Activated CD8-positive, alpha-beta T cell treated with anti-CD3 and anti-CD28 coated beads, Interleukin-2, amount 10 ng/mL, durations not matched to agents 7 days and 5 days (primary cell): ENCODE results near the gene RIMBP2. TPM values are rescaled to one million over a fixed set of nuclear protein-coding genes. Genes with fewer than 3 reads are reported as not detected.

Source experiments
- ATAC-seq: fragments of 150-1000 bp; cut with Tn5 transposase; one replicate; pipeline ENCODE4 v1.10.0; 2021; ENCODE audit warnings: moderate library complexity
- CTCF ChIA-PET: fragments of 350-600 bp; sonication (Branson Sonifier 250); formaldehyde crosslinking; loops from one replicate; lab custom pipeline; 2021; ENCODE audit warnings: antibody characterized with exemption; lab: Charles Lee
- POLR2A ChIA-PET: fragments of 350-600 bp; sonication (Branson Sonifier 250); formaldehyde crosslinking; loops from one replicate; lab custom pipeline; 2021; ENCODE audit warnings: antibody characterized with exemption; lab: Charles Lee
- DNase-seq: peaks from one replicate; pipeline ENCODE4 v3.0.0-alpha.2; 2020
- H3K27ac Mint-ChIP-seq: one replicate; pipeline ENCODE4 v1.8.0; 2021; ENCODE audit warnings: mild to moderate bottlenecking, mixed read lengths
- H3K27me3 Mint-ChIP-seq: one replicate; pipeline ENCODE4 v1.8.0; 2021; ENCODE audit warnings: low read depth, mixed read lengths
- H3K36me3 Mint-ChIP-seq: one replicate; pipeline ENCODE4 v1.8.0; 2021; ENCODE audit warnings: low read depth, mixed read lengths
- H3K4me1 Mint-ChIP-seq: one replicate; pipeline ENCODE4 v1.8.0; 2021; ENCODE audit warnings: low read depth, mixed read lengths
- H3K4me3 Mint-ChIP-seq: one replicate; pipeline ENCODE4 v1.8.0; 2021; ENCODE audit warnings: mild to moderate bottlenecking, mixed read lengths
- H3K9me3 Mint-ChIP-seq: one replicate; pipeline ENCODE4 v1.8.0; 2022; ENCODE audit warnings: mixed read lengths; ENCODE audit not compliant: insufficient read depth
- total RNA-seq, 2 experiments: library from RNA; stranded (reverse); gene quantifications; one replicate each; pipeline ENCODE4 v1.2.3, GENCODE V29; 2021

The RIMBP2 gene
- total RNA-seq, 2 experiments from 2014 or later: not detected

DNA sequence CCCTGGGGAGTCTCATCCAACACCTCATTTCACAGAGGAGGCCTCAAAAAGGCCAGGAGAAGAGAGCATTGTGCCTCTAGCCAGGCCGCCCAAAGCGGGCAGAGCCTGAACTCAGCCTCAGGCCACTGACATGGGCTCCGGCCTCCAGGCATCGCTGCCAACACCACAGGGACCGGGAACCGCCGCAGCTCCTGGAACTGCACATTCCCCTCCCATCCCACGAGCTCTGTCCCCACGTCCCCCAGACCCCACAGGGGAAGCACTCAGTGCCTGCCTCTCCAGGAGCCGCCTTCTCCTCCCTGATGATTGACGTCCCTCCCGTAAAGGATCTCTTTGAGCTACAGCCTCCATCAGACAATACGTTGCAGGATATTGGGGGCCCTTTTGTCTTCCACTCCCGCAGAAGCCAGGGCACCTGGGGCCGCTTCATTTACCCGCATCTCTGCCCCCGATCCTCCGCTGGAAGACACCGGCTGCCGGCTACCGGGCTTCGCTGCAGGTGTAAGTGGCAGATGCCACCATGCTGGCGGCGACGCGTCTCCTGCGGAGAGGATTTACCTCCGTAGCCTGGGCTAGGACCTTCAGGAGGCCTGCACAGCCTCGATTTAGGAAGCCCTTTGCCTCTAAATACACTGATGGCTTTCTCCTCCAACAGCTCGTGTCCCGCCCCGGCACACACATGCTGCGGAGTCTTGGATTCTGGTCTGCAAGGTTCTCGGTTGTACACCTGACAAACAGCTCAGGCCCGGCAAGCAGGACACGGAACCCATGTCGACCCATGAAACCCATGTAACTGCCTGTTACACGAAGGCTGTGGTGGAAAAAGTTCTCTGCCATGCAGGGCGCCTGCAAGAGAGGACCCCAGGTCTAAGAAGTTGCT lies 104.8 kb downstream of the RIMBP2 start:
- H3K9me3 Mint-ChIP-seq: no peaks in the 10 kb centered on the region
- POLR2A ChIA-PET: no interaction called here

DNA sequence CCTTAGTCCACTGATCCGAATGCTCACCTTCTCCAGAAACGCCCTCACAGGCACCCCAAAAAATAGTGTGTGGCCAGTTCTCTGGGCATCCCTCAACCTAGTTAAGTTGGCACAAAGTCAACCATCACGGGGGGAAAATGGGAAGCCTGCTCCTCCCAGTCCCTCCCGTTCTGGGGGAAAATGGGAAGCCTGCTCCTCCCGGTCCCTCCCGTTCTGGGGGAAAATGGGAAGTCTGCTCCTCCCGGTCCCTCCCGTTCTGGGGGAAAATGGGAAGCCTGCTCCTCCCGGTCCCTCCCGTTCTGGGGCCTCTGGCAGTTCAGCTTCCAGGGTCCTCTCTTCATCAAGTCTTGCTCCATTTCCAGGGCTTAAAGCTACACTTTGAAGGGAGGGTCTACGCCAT lies 106.1 kb downstream of the RIMBP2 start:
- no peak for ATAC-seq
- no peaks in the 10 kb centered on the region for H3K36me3 Mint-ChIP-seq
- CTCF ChIA-PET: no interaction called here
- H3K4me1 Mint-ChIP-seq: no peaks in the 10 kb centered on the region
- no peaks in the 10 kb centered on the region for H3K27me3 Mint-ChIP-seq
- no peak for DNase-seq
- H3K27ac Mint-ChIP-seq: no peak overlapping the region
- H3K4me3 Mint-ChIP-seq: no peak overlapping the region
- POLR2A ChIA-PET: no interaction called here
- no peaks in the 10 kb centered on the region for H3K9me3 Mint-ChIP-seq

More for the DNA sequence above, 104.8 kb downstream of the RIMBP2 start:
- Mint-ChIP-seq H3K4me3 (no peak overlapping the region), H3K36me3 (no peaks in the 10 kb centered on the region), H3K27me3 (no peaks in the 10 kb centered on the region), H3K4me1 (no peaks in the 10 kb centered on the region), H3K27ac (no peak overlapping the region)
- DNase-seq (no peak), ATAC-seq (no peak)
- CTCF ChIA-PET: no interaction called here

DNA sequence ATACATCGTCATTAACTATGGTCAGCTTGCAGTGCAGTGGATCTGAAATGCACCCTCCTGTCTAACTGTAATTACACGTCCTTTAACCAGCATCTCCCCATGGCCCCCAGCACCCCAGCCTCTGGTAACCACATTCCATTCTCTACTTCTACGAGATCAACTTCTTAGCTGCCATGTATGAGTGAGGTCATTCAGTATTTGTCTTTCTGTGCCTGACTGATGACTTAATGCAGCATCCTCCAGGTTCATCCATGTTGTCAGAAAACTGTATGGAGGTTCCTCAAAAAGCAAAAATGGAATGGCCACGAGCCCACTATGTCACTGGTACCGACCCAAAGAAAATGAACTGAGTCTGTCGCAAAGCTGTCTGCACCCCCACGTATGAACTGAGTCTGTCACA lies 107.3 kb downstream of the RIMBP2 start:
- H3K27me3 Mint-ChIP-seq: no peaks in the 10 kb centered on the region
- no peak overlapping the region for H3K4me3 Mint-ChIP-seq
- no peak overlapping the region for H3K27ac Mint-ChIP-seq
- POLR2A ChIA-PET: no interaction called here
- no peaks in the 10 kb centered on the region for H3K4me1 Mint-ChIP-seq
- CTCF ChIA-PET: no interaction called here
- no peaks in the 10 kb centered on the region for H3K9me3 Mint-ChIP-seq
- ATAC-seq: no peak
- no peak for DNase-seq
- H3K36me3 Mint-ChIP-seq: no peaks in the 10 kb centered on the region

DNA sequence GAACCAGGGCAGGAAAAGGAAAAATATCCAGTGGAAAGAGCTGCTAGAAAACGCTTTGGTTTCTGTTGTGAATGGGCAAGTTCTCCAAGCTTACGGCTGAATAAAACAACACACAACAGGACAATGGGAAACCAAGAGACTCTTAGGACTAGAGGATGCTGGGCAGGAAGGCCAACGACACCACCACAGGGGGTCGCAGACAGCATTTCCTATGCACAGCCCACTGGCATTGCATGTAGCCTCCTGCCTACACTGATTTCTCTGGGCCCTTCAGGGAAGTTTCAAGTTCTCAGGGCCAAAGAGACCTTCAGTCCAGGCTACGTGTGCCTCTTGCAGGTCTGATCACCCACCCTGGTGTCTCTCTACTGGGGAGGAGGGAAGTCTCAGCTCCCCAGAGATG lies 108.0 kb downstream of the RIMBP2 start:
- no peak for ATAC-seq
- H3K4me1 Mint-ChIP-seq: no peaks in the 10 kb centered on the region
- ChIA-PET CTCF (no interaction called here), POLR2A (no interaction called here)
- no peaks in the 10 kb centered on the region for H3K27me3 Mint-ChIP-seq
- DNase-seq: no peak
- H3K36me3 Mint-ChIP-seq: no peaks in the 10 kb centered on the region
- no peak overlapping the region for H3K4me3 Mint-ChIP-seq
- H3K9me3 Mint-ChIP-seq: no peaks in the 10 kb centered on the region
- H3K27ac Mint-ChIP-seq: no peak overlapping the region

DNA sequence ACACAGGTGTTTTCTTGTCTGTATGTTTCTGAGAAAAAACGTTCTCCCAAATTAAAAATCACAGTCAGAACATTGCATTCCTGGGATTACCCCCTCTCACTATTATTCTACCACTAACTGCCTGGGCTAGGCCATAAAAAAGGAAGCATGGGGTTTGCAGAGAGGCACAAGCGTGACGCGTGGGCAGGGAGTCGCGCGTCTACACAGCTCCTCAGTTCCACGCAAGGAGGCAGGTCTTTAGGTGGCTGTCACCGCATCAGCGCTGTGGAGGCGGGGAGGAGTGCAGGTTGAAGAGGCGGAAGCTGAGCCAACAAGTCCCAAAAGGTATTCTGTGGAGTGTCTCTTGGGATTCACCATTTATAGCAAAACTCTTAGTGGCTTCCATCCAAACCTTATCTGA lies 109.9 kb downstream of the RIMBP2 start:
- H3K27me3 Mint-ChIP-seq: no peaks in the 10 kb centered on the region
- POLR2A ChIA-PET: no interaction called here
- H3K36me3 Mint-ChIP-seq: no peaks in the 10 kb centered on the region
- H3K27ac Mint-ChIP-seq: no peak overlapping the region
- ATAC-seq: no peak
- CTCF ChIA-PET: no interaction called here
- H3K4me3 Mint-ChIP-seq: no peak overlapping the region
- no peaks in the 10 kb centered on the region for H3K9me3 Mint-ChIP-seq
- H3K4me1 Mint-ChIP-seq: no peaks in the 10 kb centered on the region
- no peak for DNase-seq

DNA sequence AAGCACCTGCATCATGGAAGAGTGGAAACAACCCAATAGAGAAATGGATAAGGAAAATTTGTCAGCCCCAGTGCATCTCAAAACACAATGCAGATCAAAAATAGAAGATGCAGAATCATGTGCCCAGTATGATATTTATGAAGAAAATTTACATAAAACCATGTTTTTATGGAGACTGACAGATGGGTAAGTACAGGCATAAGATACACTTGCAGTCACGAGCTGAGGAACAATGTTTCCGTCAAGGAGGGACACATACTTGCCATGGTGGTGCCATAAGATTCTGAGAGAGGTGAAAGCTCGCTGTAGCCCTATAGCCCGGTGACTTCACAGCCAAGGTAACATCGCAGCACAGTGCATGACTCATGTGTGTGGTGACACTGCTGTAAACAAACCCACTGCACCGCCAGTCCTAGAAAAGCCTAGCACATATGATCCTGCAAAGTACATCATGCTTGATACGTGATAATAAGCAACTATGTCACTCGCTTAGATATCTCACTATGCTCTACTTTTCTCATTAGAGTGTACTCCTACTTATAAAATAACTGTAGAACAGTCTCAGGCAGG lies 112.6 kb downstream of the RIMBP2 start:
- no peaks in the 10 kb centered on the region for H3K9me3 Mint-ChIP-seq
- ATAC-seq (no peak), DNase-seq (no peak)
- no peaks in the 10 kb centered on the region for H3K27me3 Mint-ChIP-seq
- ChIA-PET POLR2A (no interaction called here), CTCF (no interaction called here)
- no peak overlapping the region for H3K27ac Mint-ChIP-seq
- H3K4me3 Mint-ChIP-seq: no peak overlapping the region
- H3K36me3 Mint-ChIP-seq: no peaks in the 10 kb centered on the region
- H3K4me1 Mint-ChIP-seq: no peaks in the 10 kb centered on the region

DNA sequence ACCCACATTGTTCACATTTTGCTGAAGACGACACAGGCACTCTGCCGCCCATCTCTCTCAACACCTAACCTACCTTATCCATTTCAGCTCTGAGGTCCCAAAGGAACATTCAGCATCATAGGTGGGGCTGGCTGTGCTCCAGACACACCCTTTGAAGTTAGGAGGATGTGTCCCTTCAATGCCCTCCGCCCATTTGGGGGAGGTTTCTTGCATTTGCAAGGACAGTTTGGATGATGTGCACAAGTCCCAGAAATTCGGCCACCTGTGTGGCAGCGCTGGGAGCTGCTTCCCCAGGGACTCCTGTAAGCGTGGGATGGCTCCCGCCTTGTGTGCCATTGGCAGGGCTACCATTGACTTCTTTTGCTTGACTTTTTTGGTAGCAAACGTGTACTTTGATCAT lies 113.8 kb downstream of the RIMBP2 start:
- CTCF ChIA-PET: no interaction called here

DNA sequence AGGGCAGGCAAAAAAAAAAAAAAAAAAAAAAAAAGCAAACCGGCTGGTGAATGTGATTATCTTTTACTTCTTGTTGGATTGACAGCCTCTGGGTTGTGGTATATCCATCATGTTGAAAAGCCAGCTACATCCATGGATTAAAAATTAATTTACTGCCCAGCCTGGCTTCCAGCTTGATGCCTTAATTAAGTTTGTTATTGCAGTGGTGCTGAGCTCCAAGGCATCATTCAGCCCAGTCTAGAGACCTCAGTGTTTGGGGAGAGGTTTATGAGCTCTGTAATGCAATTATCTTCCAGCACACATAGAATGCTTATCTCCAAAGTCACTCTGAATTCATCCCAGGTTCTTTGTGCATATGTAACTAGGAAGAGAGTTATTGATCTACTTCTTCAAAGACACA lies 114.8 kb downstream of the RIMBP2 start:
- no peak overlapping the region for H3K4me3 Mint-ChIP-seq
- no peak for DNase-seq
- no peak for ATAC-seq
- H3K9me3 Mint-ChIP-seq: peaks cover 4% of the 10 kb centered on the region
- H3K4me1 Mint-ChIP-seq: no peaks in the 10 kb centered on the region
- H3K27me3 Mint-ChIP-seq: no peaks in the 10 kb centered on the region
- ChIA-PET CTCF (no interaction called here), POLR2A (no interaction called here)
- no peak overlapping the region for H3K27ac Mint-ChIP-seq
- no peaks in the 10 kb centered on the region for H3K36me3 Mint-ChIP-seq

More for the DNA sequence above, 113.8 kb downstream of the RIMBP2 start:
- Mint-ChIP-seq H3K4me1 (no peaks in the 10 kb centered on the region), H3K9me3 (no peaks in the 10 kb centered on the region), H3K4me3 (no peak overlapping the region), H3K36me3 (no peaks in the 10 kb centered on the region), H3K27ac (no peak overlapping the region), H3K27me3 (no peaks in the 10 kb centered on the region)
- DNase-seq (no peak), ATAC-seq (no peak)
- POLR2A ChIA-PET: no interaction called here

DNA sequence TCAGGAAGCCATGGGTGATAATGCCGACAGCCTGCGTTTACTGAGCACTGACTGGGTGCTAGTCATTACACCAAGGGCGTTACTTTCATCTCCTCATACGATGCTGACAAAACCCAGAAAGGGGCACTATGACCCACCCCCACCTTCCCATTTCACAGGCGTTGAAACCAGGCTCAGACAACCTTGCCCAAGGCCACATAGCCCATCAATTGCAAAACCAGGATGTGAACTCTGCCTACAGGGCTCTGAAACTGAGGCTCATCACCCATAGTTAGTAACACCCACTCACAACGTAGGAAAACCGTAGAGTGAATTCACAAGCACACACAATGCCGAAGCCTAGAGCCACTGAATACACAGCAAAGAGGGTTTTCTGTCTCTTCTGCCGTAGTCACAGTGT lies 119.9 kb downstream of the RIMBP2 start:
- H3K9me3 Mint-ChIP-seq: peaks cover 4% of the 10 kb centered on the region
- POLR2A ChIA-PET: no interaction called here
- H3K27ac Mint-ChIP-seq: no peak overlapping the region
- no peaks in the 10 kb centered on the region for H3K27me3 Mint-ChIP-seq
- ATAC-seq (no peak), DNase-seq (no peak)
- H3K4me1 Mint-ChIP-seq: no peaks in the 10 kb centered on the region
- CTCF ChIA-PET: no interaction called here
- H3K4me3 Mint-ChIP-seq: no peak overlapping the region
- no peaks in the 10 kb centered on the region for H3K36me3 Mint-ChIP-seq

DNA sequence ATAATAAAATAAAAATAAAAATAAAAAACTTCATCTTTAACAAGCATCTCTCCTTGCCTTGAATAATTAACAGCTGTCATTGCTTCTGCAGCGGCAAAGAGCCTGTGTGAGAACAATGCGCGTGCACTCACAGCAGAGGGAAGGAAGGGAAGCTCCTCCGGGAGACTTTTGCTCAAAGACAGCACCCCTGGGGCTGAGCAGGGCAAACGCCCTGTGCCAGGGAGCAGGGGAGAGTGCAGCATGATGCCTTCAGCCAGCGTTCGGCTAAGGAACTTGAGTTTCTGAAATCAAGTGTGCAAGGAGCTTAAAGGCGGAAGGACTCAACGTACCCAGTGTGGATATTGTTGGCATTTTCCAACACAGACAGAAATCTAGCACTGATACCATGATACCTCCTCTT lies 120.5 kb downstream of the RIMBP2 start:
- H3K36me3 Mint-ChIP-seq: no peaks in the 10 kb centered on the region
- POLR2A ChIA-PET: no interaction called here
- CTCF ChIA-PET: no interaction called here

DNA sequence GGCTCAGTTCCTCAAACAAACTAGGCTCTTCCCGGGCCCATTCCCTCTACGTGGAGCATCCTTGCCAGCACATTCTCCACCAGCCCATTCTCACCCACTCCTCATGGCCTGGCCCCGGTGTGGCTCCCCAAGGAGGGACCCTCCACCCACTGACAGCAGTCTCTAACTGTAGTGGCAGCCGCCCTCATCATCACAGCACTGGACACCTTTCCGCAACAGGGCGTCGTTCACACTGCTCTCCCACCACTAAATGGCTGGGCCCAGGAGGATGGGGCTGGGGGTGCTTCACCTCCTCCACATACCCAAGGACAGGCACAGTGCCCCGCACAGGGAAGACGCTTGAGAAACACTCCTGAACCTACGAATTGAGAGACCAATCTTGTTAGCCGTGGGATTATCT lies 123.0 kb downstream of the RIMBP2 start:
- ChIA-PET CTCF (no interaction called here), POLR2A (no interaction called here)
- no peaks in the 10 kb centered on the region for H3K36me3 Mint-ChIP-seq
- H3K27me3 Mint-ChIP-seq: no peaks in the 10 kb centered on the region
- ATAC-seq (no peak), DNase-seq (no peak)
- peaks cover 4% of the 10 kb centered on the region for H3K9me3 Mint-ChIP-seq
- H3K27ac Mint-ChIP-seq: no peak overlapping the region
- H3K4me3 Mint-ChIP-seq: no peak overlapping the region
- H3K4me1 Mint-ChIP-seq: no peaks in the 10 kb centered on the region

More for the DNA sequence above, 120.5 kb downstream of the RIMBP2 start:
- peaks cover 4% of the 10 kb centered on the region for H3K9me3 Mint-ChIP-seq
- no peaks in the 10 kb centered on the region for H3K27me3 Mint-ChIP-seq
- ATAC-seq (no peak), DNase-seq (no peak)
- no peak overlapping the region for H3K4me3 Mint-ChIP-seq
- no peak overlapping the region for H3K27ac Mint-ChIP-seq
- no peaks in the 10 kb centered on the region for H3K4me1 Mint-ChIP-seq

DNA sequence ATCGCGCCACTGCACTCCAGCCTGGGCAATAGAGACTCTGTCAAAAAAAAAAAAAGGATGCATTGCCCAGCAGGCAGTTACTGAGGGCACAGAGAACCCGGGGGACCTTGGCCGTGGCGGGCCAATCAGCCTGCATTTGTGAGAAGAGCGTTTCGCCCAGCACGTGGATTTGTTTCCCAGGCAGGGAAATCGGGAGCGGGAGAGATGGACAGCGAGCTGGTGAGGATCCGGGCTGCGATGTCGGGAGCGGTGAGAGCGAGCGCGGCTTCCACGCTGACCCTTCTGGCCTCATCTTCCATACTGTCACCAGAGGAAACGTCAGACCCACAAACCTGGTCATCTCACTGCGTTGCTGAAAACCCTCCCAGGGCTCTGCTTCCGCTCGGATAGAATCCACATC lies 123.5 kb downstream of the RIMBP2 start:
- DNase-seq (no peak), ATAC-seq (no peak)
- ChIA-PET POLR2A (no interaction called here), CTCF (no interaction called here)
- H3K27me3 Mint-ChIP-seq: no peaks in the 10 kb centered on the region
- no peaks in the 10 kb centered on the region for H3K4me1 Mint-ChIP-seq
- H3K9me3 Mint-ChIP-seq: peaks cover 4% of the 10 kb centered on the region
- no peak overlapping the region for H3K27ac Mint-ChIP-seq
- H3K36me3 Mint-ChIP-seq: no peaks in the 10 kb centered on the region
- H3K4me3 Mint-ChIP-seq: no peak overlapping the region
